Liver (tissue), 9 donors: ENCODE measurements around the gene CAPG. TPM values are rescaled to one million over a fixed set of nuclear protein-coding genes. Genes with fewer than 3 reads are reported as not detected.
A peak's percentile ranks its signal among the peaks of the same experiment; 100 is the strongest.

Source experiments
- DNase-seq: peaks from one replicate; pipeline ENCODE4 v3.0.0-alpha.2; 2017; ENCODE audit warnings: low spot score
- H3K27ac ChIP-seq, 2 donors: one replicate each; pipeline ENCODE4 v1.7.0; 2013; ENCODE audit warnings: inconsistent platforms in 2 of 2, low read length in 2 of 2, control low read depth in 1 of 2, low read depth in 1 of 2, mild to moderate bottlenecking in 1 of 2
- H3K27me3 ChIP-seq, 4 donors: one replicate each; pipeline versions ENCODE4 v1.6.1 to v1.7.0; 2013; ENCODE audit warnings: low read length in 3 of 4, inconsistent platforms in 1 of 4, mild to moderate bottlenecking in 1 of 4, moderate library complexity in 1 of 4; ENCODE audit not compliant: control insufficient read depth in 4 of 4, insufficient read depth in 4 of 4
- H3K36me3 ChIP-seq, 4 donors: one replicate each; pipeline versions ENCODE4 v1.6.1 to v1.7.0; 2013; ENCODE audit warnings: low read length in 3 of 4, mild to moderate bottlenecking in 3 of 4, low read depth in 1 of 4, moderate library complexity in 1 of 4; ENCODE audit not compliant: control insufficient read depth in 4 of 4, insufficient read depth in 3 of 4
- H3K4me1 ChIP-seq, 4 donors: one replicate each; pipeline versions ENCODE4 v1.6.1 to v1.7.0; 2013; ENCODE audit warnings: low read length in 3 of 4, mild to moderate bottlenecking in 3 of 4, moderate library complexity in 1 of 4; ENCODE audit not compliant: control insufficient read depth in 4 of 4, insufficient read depth in 4 of 4
- H3K4me3 ChIP-seq, 3 donors: one replicate each; pipeline versions ENCODE4 v1.6.1 to v1.7.0; 2013; ENCODE audit warnings: low read length in 3 of 3, control low read depth in 1 of 3, low read depth in 1 of 3, mild to moderate bottlenecking in 1 of 3
- H3K9ac ChIP-seq, 2 donors: one replicate each; pipeline ENCODE4 v1.7.0; 2013; ENCODE audit warnings: low read length in 2 of 2, mild to moderate bottlenecking in 2 of 2, moderate library complexity in 2 of 2, control low read depth in 1 of 2, low read depth in 1 of 2
- H3K9me3 ChIP-seq, 4 donors: one replicate each; pipeline versions ENCODE4 v1.6.1 to v1.7.0; 2013; ENCODE audit warnings: low read length in 3 of 4; ENCODE audit not compliant: control insufficient read depth in 4 of 4
- ATF3 ChIP-seq: IDR thresholded peaks from 2 replicates; pipeline ENCODE4 v1.6.1; 2016; ENCODE audit warnings: antibody characterized with exemption
- CTCF ChIP-seq: fragments of 150-350 bp; IDR thresholded peaks from 2 replicates; pipeline ENCODE4 v1.5.1; 2017; ENCODE audit warnings: improper control_type of control experiment, low read depth, low read length; ENCODE audit not compliant: missing input control
- EGR1 ChIP-seq, 2 donors: IDR thresholded peaks; 2 replicates each; pipeline ENCODE4 v1.6.1; 2016 to 2018; ENCODE audit warnings: antibody characterized with exemption in 2 of 2, low read depth in 2 of 2
- FOXA1 ChIP-seq: IDR thresholded peaks from 2 replicates; pipeline ENCODE4 v1.6.1; 2016; ENCODE audit warnings: antibody characterized with exemption
- GABPA ChIP-seq, 2 donors: IDR thresholded peaks in 1 of 2; conservative IDR thresholded peaks in 1 of 2; 2 replicates each; pipeline ENCODE4 v1.6.1; 2016; ENCODE audit warnings: antibody characterized with exemption in 2 of 2, mild to moderate bottlenecking in 1 of 2, moderate library complexity in 1 of 2
- HNF4A ChIP-seq, 2 donors: conservative IDR thresholded peaks; 2 replicates each; pipeline ENCODE4 v1.6.1; 2016; ENCODE audit warnings: antibody characterized with exemption in 2 of 2, mild to moderate bottlenecking in 2 of 2
- JUND ChIP-seq, 2 donors: IDR thresholded peaks; 2 replicates each; pipeline ENCODE4 v1.6.1; 2016; ENCODE audit warnings: antibody characterized with exemption in 2 of 2
- MAX ChIP-seq: IDR thresholded peaks from 2 replicates; pipeline ENCODE4 v1.6.1; 2016; ENCODE audit warnings: antibody characterized with exemption
- RAD21 ChIP-seq, 2 donors: IDR thresholded peaks; 2 replicates each; pipeline ENCODE4 v1.6.1; 2016; ENCODE audit warnings: antibody characterized with exemption in 2 of 2, mild to moderate bottlenecking in 2 of 2
- REST ChIP-seq: IDR thresholded peaks from 2 replicates; pipeline ENCODE4 v1.6.1; 2016; ENCODE audit warnings: antibody characterized with exemption, mild to moderate bottlenecking
- SP1 ChIP-seq: IDR thresholded peaks from 2 replicates; pipeline ENCODE4 v1.6.1; 2018; ENCODE audit warnings: antibody characterized with exemption, mild to moderate bottlenecking
- TAF1 ChIP-seq: conservative IDR thresholded peaks from 2 replicates; pipeline ENCODE4 v1.6.1; 2016; ENCODE audit warnings: antibody characterized with exemption, mild to moderate bottlenecking
- YY1 ChIP-seq: IDR thresholded peaks from 2 replicates; pipeline ENCODE4 v1.6.1; 2016; ENCODE audit warnings: antibody characterized with exemption, mild to moderate bottlenecking
- WGBS: extraction: QIAGEN DNeasy Blood & Tissue Kit; methylation state at CpG from one replicate; pipeline ENCODE4 v1.1.7; 2013; 5-methylcytosine and 5-hydroxymethylcytosine counted together
- polyA plus RNA-seq, 2 donors: library from polyadenylated mRNA; stranded (reverse) in 1 of 2; unstranded in 1 of 2; fragments of 200-250 nt in 1 of 2; fragments of >200 nt in 1 of 2; fragmentation: Nextera tagmentation in 1 of 2; extraction: Ambion mirVana in 1 of 2; gene quantifications; one replicate each; pipeline versions ENCODE4 v1.2.1 to v1.2.3, GENCODE V29; 2013 to 2015
- total RNA-seq, 2 donors: library from RNA; depleted of rRNA; stranded (reverse); fragments of >200 nt; gene quantifications; one replicate each; pipeline ENCODE4 v1.2.3, GENCODE V29; 2014
- TF ChIP-seq, protein P1 (sequence below): IDR thresholded peaks from 2 replicates; pipeline ENCODE4 v1.6.1; 2016; ENCODE audit warnings: antibody characterized with exemption
- donor health status: healthy.
- donor health status: healthy.
- donor health status: healthy.
- donor health status: healthy.
- donor health status: healthy.

The CAPG gene
- total and polyA plus RNA-seq, 4 donors: 2.7 to 19.3 (median 5.2) TPM

DNA sequence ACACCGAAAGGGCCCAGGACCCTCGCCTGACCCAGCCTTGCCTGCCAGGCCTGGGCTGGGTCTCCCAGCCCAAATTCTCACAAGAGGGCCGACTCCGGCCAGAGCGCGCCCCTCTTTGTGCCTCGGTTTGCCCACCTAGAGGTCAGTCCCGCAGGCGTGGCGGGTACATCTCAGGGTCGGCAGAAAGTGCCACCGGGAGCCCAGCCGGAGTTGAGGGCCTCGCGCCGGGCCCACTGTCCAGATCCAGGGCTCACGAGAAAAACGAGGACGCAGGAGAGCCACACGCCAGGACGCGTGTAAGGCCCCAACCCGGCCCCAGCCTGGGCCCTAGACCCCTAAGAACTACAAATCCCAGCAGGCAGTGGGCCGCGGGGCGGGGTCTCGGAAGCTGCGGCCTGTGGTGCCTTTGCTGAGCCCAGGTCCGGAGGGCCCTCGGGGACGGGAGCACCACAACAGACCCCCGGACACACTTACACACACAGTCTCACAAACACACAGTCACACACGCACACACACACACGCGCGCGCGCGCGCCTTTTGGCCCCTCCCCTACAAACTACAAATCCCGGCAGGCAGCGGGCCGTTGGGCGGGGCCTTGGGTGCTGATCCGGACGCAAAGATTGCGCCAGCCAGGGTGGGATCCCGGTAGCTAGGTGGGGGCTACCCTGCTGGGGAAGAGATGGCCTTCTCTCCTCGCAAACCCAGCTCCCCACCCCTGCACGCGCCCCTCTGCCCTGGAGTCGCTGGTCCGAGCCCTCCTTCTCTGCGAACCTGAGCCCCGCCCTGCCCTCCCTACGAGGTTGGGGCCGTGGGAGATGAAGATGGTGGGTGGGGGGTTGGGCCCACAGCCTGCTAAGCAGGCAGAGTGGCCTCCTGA, 8.2 kb upstream of the CAPG start, which contains the start of gene SH2D6:
Gene SH2D6, plus strand, starts transcription at position 583 of the 877 bp plus-strand sequence. CDS start 10,752 bp downstream, outside the sequence.
- H3K4me3 ChIP-seq: peak within 1 kb of the TSS; percentile 50 to 88 (median 75)
- H3K27me3 ChIP-seq: no peaks in the 10 kb centered on the region
- 17% methylated on average over 57 of the region's 57 CpGs for WGBS
- H3K36me3 ChIP-seq: no peaks in the 10 kb centered on the region
- peak; percentile 87 for DNase-seq
- H3K9me3 ChIP-seq: no peaks in the 10 kb centered on the region
- H3K9ac ChIP-seq: peak within 1 kb of the TSS; percentile 45 to 73
- TF ChIP-seq HNF4A (conservative IDR thresholded peaks at IDR 0.05) (peak in 1 of 2 donors; percentile 9), CTCF (no peak), MAX (no peak), GABPA (IDR thresholded peaks at IDR 0.05 in 1 of 2, conservative IDR thresholded peaks at IDR 0.05 in 1 of 2) (no peak), TAF1 (no peak), SP1 (peak; percentile 31), REST (no peak), FOXA1 (no peak), RAD21 (IDR thresholded peaks at IDR 0.05) (peak in 1 of 2 donors; percentile 6), EGR1 (IDR thresholded peaks at IDR 0.05; ENCODE audit: low read depth in 2 of 2) (no peak), YY1 (peak; percentile 17), ATF3 (no peak)
- peak within 1 kb of the TSS; percentile 71 to 92 for H3K27ac ChIP-seq
- peaks cover 26 to 56% (median 43%) of the 10 kb centered on the region in 4 donors for H3K4me1 ChIP-seq

DNA sequence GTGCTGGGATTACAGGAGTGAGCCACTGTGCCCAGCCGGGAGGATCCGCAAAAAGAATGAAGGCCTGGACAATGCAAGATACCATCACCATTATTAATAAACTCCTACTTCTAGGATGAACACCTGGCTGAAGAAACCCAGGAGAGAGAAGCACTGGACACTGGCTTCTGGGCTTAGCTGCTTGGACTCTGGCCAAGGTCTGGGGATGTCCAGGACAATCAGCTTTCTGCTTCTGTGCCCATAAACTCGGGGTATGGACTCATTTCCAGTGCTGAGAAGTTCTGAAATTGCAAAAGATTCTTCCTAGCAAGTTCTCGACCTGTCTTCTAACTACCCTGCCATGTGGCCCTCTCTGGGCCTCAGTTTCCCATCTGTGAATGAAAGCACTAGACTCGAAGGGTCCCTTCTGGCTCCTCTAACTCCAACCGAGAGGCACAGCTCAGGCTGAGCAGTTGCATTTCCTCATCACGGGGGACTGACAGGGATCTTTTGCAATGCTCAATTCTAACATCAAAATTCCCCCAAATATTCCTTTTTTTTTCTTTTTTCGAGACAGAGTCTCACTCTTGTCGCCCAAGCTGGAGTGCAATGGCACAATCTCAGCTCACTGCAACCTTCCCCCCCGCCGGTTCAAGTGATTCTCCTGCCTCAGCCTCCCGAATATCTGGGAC, 5.9 kb upstream of the CAPG start:
- TF ChIP-seq ATF3 (no peak), TAF1 (no peak), SP1 (no peak), RAD21 (IDR thresholded peaks at IDR 0.05) (no peak), YY1 (no peak), MAX (no peak), REST (no peak), GABPA (IDR thresholded peaks at IDR 0.05 in 1 of 2, conservative IDR thresholded peaks at IDR 0.05 in 1 of 2) (no peak), JUND (IDR thresholded peaks at IDR 0.05) (no peak), FOXA1 (no peak)
- TF ChIP-seq, protein P1, sequence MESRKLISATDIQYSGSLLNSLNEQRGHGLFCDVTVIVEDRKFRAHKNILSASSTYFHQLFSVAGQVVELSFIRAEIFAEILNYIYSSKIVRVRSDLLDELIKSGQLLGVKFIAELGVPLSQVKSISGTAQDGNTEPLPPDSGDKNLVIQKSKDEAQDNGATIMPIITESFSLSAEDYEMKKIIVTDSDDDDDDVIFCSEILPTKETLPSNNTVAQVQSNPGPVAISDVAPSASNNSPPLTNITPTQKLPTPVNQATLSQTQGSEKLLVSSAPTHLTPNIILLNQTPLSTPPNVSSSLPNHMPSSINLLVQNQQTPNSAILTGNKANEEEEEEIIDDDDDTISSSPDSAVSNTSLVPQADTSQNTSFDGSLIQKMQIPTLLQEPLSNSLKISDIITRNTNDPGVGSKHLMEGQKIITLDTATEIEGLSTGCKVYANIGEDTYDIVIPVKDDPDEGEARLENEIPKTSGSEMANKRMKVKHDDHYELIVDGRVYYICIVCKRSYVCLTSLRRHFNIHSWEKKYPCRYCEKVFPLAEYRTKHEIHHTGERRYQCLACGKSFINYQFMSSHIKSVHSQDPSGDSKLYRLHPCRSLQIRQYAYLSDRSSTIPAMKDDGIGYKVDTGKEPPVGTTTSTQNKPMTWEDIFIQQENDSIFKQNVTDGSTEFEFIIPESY: no peak
- no peak overlapping the region for H3K27ac ChIP-seq
- WGBS: 86% methylated on average over 12 of the region's 12 CpGs
- H3K27me3 ChIP-seq: no peaks in the 10 kb centered on the region
- no peaks in the 10 kb centered on the region for H3K36me3 ChIP-seq
- peaks cover 17 to 40% (median 28%) of the 10 kb centered on the region in 4 donors for H3K4me1 ChIP-seq
- no peak overlapping the region for H3K9ac ChIP-seq
- no peak overlapping the region for H3K4me3 ChIP-seq
- no peaks in the 10 kb centered on the region for H3K9me3 ChIP-seq
- no peak for DNase-seq
